GM21528 (cell line): ENCODE data around the gene CAMTA1.
"Not testable (repeated sequence)": the region's sequence is repeated elsewhere in the genome, so short reads cannot be mapped to it uniquely, and the experiment has no call there.

Experiments used
- ATAC-seq: cut with Tn5 transposase; IDR thresholded peaks from one replicate; pipeline ENCODE4 v1.9.1; 2021; ENCODE audit warnings: mild to moderate bottlenecking, moderate library complexity; ENCODE audit not compliant: unreplicated experiment, low FRiP score

Gene CAMTA1

DNA sequence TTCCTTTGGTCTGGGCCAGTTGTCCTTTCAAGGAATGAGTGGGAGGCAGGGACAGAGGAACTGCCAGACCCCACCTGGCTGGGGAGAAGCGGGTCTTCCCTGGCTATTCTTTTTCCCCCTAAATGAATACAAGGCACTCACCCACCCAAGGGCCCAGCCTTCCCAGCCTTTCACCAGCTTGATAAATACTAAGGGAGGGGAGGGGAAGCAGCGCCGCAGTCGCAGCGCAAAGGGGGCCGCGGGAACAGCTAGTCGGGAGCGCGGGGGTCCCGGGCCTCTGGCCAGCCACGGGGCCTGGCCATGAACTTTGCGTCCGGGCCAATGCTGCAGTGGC, 894.6 kb downstream of the CAMTA1 start:
- ATAC-seq, result no peak

DNA sequence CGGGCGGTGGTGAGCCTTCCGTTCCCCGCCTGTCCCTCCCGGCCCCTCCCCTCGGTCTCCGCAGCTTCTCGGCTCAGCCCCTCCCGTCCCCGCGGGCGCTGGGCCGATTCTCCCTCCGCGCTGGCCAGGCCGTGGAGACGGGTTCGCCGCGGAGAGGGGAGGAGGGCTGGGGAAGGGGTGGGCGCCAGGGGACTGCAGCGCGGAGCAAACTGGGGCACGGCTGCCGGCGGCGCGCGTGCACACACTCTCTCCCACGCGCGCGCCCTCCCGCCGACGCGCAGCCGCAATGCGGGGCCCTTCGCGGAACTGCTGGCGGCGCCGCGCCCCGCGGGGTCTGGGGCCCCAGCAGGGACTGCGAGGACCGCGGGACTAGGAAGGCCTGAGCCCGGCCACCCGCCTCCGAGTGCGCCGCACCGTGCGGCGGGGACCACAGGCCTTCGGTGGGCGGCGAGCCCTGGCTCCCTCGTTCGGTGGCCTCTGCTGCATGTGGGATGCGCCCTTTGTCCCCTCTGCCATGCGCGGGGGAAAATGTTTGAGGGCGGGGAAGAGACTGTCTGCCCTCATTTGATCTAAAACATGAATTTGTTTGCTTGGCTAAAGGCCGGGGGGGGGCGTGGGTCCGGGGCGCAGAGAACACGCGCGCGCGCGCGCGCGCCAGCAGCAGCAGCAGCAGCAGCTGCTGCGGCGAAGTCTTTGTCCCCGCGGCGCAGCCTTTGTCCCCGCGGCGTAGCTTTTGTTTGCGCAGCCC, 895.1 kb downstream of the CAMTA1 start:
- no peak for ATAC-seq

DNA sequence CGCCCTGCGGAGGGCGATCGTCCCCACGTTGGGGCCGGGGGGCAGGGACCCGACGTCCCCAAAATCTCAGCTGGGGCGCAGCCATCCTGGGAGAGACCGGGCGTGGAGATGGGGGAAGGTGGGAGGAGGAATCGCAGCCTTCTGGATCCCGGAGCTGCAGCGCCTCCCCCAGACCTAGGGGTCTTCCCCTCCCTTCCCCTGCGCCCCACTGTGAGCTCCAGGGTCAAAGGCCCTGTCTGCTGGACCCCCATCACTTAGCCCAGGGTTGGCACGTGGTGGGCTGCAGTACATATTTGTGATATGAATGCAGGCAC, 895.7 kb downstream of the CAMTA1 start:
- no peak for ATAC-seq

DNA sequence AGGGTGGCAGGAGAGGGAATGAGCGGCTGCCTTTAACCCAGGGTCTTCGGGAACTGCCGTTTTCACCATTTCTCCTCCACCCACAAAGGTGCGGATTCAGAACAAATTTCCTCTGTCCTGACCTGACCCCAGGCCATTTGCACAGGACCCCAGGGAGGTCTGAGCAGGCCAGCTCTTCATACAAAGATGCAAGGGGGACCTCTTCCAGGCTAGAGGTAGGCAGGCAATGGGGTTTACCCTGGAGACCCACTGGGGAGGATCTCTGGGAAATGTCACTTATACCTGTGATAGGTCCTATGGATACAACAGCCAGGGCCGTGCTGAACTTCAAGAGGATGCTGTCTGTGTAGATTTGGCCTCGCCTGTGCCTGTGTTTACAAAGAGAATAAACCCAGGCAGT, 896.1 kb downstream of the CAMTA1 start:
- ATAC-seq, result no peak

DNA sequence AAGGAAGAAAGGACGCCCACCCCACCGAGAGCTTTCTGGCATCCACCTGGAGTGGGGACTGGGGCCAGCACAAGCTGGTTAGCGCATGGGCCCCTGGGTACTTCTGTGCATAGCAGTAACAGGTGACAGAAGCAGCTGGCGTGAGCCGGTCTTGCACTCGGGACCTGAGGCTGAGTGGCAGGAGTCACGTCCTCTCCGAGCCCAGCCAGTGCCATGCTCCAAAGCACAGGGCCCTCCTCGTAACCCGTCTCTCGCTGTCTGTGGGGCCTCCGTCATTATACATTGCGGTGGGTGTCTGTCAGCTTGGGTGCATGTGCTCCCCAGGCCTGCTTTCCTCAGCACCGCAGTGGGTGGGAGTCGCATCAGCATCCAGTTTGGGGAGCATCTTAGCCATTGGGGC, 898.3 kb downstream of the CAMTA1 start:
- no peak for ATAC-seq

DNA sequence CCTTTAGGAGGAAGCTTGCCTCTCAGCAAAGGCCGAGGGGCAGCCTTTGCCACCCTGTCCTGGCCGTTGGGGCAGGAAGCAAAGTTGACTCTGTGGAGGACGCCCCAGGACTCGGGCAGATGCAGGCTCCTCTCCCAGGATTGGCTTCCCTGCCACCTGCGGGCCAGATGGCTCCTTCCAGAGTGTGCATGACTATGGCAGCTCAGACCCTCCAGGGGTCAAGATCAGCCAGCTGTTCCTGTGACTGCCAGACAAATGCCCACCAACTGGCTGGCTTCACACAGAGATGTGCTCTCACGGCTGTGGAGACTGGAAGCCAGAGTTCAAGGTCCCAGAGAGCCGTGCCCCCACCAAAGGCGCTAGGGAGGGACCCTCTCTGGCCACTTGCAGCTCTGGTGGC, 898.9 kb downstream of the CAMTA1 start:
- ATAC-seq, result no peak

DNA sequence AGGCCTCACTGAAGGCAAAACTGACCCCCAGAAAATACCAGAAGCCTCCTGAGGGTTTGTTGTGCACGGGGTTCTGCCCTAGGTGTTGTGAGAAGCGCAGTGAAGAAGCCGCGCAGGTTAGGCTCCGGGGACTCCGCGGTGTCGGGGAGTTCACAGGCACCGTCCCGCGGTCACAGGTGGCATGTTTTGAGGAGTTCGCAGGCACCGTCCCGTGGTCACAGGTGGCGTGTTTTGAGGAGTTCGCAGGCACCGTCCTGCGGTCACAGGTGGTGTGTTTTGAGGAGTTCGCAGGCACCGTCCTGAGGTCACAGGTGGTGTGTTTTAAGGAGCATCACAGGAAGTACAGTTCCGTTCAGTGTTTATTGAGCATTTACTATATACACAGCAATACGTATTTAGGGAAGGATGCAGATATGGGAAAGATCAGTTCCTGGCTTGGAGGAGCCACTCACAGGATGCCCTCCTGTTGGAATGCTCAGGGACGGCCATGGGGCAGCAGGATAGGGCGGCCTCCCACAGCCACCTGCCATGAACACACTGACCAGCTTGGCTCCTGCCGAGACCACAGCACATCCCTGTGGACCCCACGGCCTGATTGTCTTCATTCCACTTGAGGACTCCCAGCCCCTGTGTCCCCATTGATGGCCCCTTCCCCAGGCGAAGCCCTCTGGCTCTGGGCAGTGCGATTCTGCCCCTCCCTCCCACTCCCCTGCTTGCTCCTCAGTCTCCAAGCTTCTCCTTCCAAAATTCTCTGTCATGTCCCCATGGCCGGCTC, 899.8 kb downstream of the CAMTA1 start:
- no peak for ATAC-seq

DNA sequence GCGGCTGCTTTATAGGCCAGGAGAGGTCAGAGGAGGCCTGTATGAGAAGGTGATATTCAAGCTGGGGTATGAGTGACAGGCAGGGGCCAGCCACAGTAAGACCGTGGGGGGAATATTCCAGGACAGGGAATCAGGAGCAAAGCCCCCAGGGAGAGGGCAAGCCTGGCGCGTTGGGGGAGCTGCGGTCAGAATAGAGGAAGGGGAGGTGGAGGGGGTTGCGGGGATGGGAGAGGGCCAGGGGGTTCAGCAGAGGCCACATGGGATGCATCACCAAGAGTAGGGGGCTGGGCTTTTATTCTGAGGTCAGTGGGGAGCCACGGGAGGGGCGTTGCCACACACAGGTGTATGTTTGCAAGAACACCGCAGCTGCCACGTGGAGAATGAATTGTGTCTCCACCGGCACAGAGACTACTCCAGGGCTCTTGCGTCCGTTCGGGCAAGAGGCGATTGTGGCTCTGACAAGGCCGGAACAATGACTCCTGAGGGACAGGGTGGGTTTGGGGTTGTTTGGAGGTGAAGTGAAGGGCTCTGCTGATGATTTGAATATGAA, 901.1 kb downstream of the CAMTA1 start:
- ATAC-seq, result no peak

DNA sequence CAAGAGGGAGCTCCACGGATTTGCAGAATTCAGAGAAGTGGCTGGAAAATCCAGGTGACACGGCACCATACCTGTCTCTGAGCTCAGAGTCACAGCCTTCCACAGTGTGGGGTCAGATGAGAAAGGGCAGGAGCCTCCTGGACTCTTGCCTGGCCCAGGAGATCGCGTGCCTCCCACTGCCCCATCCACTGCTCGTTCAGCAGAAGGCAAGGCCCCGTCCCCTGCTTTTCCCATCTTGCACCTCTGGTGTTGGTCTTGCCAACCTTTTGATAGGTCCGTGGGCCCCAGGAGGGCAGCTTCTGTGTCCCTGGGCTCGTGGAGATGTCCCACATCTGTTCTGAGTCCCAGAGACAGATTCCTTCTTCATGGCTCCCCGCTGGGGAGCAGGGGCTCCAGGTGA, 902.2 kb downstream of the CAMTA1 start:
- ATAC-seq, result no peak

DNA sequence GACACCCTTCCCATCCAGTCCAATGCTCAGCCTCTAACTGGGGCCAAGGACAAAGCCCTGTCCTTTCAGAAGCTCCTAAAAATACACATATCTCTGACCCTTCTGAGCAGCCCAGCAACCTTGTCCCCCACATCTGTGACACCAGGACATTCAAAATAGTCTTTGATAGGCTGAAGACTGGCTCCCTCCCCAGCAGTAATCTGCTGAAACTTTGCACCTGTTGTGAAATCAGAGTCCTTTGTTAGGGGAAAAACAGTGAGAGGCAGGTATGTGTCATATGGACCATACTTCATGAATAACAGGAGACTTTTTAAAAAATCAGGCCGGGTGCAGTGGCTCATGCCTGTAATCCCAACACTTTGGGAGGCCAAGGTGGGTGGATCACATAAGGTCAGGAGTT, 903.4 kb downstream of the CAMTA1 start:
- ATAC-seq, result no peak

DNA sequence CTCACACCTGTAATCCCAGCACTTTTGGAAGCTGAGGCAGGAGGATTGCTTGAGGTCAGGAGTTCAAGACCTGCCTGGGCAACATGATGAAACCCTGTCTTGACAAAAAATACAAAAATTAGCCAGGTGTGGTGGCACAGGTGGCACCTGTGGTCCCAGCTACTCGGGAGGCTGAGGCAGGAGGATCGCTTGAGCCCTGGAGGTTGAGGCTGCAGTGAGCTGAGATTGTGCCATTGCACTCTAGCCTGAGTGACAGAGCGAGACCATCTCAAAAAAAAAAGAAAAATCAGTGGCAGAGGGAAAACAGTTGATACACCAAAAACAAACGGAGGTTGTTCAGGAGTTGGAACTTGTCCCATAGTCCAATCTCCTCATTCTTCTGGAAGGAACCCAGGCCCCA, 904.1 kb downstream of the CAMTA1 start:
- not testable (repeated sequence) for ATAC-seq

DNA sequence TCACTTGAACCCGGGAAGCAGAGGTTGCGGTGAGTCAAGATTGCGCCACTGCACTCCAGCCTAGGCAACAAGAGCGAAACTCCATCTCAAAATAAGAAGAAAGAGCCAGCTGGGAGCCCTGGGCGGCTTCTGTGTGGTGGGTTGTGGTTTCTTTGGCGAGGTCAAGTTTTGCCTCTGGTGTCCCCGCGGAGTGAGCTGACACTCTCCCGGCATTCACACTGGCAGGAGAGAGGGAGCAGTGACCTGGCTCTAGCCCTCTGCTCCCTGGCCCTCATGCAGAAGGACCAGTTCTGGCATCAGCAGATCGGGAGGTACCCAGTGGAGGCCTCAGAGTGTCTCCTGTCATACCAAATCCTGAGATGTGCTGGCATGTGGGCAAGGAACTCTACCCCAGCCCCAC, 904.8 kb downstream of the CAMTA1 start:
- no peak for ATAC-seq

DNA sequence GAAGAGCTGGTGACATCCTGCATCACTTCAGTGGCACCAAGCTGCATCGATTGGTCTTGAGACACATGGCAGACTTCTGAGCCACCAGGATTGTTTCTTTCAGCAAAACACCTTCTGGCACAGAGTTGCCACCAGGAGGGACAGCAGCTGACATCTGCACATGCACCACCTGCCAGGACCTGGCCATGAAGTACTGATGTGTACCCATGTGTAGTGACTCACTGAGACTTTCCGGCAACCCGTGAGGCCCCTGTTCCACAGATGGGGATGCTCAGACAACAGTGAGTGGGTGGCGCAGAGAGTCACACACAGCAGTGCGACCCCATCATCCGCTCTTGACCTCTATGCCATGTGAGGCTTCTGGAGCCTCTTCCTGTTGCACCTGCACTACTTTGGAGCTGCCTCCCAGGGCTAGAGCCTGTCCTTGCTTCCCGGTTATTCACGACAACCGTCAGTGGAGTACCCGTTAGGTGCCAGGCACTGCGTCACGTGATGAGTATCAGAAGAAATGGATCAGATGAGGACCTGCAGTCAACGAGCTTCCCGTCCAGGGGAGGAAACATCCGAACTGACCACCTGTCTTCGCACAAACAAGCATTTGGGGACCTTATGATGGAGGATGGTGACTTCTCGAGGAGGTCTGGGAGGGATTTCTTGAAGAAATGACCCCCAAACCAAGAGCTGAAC, 905.4 kb downstream of the CAMTA1 start:
- no peak for ATAC-seq

DNA sequence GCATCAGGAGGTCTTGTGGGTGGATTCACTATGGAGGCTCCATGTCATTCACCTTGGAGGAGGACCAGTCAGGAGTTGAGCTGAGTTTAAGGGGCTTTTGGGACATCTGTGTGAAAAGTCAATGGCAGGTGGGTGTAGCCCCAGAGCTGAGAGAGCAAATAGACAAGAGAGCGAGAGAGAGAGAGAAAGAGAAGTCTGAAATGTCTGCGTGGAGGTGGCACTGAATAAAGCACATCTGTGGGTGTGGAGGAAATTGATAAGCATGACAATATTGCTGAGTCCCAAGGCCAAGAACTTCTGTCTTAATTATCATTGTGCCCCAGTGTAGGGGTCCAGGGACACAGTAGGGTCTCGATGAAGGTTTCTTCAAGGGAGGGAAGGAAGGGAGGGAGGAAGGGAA, 906.3 kb downstream of the CAMTA1 start:
- ATAC-seq, result no peak

DNA sequence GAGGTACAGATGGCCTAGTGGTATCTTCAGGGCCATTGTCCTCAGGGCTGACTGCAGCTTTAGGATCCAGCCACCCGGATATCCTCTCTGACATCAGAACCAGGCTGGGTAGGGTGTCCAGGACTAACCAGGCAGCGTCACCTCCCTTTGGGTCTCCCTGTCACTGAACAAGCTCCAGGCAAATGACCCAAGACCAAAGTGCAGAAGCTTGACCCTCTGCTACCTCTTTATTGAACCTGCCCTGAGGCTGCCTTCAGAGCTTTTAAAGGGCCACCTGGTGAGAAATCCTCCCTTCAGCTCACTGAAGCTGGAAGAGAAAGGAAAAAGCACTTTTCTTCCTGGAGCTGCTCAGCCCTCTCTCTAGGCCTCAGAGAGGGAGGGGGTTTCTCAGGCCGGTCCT, 906.8 kb downstream of the CAMTA1 start:
- no peak for ATAC-seq

DNA sequence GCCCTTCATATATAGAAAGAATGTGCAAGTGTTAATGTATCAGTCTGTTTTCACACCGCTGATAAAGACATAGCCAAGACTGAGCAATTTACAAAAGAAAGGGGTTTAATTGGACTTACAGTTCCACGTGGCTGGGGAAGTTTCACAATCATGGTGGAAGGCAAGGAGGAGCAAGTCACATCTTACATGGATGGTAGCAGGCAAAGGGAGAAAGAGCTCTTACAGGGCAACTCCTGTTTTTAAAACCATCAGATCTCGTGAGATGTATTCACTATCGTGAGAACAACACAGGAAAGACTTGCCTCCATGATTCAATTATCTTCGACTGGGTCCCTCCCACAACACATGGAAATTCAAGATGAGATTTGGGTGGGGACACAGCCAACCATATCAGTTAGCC, 907.8 kb downstream of the CAMTA1 start:
- not testable (repeated sequence) for ATAC-seq

DNA sequence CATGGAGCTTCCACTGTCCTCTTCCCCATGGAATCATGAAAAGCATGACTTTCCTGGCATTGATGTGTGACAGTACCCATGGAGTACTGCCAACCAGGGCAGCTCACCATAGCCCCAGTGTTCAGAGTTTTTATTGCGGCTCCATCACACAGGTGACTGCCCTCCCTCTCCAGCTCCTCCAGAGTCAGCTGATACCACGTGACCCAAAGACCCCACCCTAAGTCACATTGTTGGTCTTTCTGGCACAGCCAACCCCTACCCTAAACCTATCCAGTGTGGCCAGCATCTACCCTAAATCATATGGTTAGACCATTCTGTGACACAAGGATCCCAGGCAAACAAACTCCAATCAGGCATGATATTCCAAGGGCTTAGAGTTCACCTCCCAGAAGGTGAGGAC, 908.4 kb downstream of the CAMTA1 start:
- no peak for ATAC-seq

DNA sequence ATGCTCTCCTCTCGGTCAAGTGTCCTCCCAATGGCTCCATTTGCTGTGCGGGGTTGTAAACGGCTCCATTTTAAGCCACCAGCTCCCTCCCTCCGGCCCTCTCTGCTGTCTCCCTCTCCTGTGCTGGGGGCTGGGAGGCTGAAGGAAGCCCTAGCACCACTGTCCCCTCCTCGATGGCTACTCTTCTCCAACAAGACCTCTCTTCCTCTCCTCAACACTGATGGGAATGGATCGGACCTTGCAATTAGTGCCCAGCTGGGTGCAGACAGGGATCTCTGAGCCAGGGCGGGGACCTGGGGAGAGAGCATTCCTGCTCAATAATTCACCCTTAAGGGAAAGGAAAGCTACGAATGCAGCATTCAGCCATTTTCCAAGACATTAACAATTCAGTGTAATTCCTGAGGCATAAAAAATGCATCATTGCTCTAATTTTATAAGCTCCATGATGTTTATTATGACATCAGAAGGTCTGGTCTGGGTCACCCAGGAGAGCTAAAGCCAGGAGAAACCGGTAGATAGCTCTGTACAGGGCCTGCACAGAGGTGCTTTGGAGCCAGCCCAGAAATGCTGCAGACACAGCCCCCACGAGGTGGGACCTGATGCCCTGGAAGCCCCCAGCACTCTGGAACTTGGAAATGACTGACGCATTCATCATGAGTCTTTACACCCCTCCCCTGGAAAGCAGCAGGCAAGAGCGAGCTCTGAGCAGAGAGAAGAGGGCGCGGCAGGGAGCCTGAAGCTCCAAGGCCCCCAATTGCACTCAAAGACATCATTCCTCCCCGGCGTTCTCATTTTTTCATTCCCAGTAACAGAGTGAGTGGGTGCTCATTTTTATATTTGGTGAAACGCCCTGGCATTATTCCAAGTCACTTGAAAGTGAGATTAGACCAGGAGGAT, 909.6 kb downstream of the CAMTA1 start:
- no peak for ATAC-seq

DNA sequence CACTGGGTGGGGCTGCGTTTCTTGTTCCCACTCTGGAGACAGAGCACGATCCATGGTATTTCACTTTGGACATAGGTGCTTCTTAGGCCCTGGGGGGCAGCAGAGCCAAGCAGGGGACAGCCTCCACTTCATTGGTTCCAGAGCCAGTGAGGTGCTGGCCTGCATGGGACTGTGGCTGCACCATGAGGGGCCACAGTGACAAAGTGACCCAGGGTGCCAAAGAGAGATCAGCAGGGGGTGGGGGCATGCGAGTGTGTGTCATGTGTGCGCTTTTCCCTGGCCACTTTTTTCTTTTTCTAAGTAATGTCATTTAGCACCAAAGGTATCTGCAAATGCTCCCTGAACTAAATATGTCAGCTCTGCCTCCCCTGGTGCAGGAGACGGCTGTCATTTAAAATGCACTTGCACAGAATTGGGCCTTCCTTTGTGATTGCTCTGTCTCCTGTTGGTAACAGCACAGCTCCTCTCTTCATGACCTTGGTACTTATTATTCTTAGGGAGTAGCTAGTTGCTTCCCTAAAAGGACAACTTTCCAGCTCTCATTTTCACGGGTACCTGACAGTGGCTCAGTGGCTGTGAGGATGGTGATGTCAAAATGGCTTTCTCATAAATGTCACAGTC, 910.4 kb downstream of the CAMTA1 start:
- ATAC-seq, result no peak

DNA sequence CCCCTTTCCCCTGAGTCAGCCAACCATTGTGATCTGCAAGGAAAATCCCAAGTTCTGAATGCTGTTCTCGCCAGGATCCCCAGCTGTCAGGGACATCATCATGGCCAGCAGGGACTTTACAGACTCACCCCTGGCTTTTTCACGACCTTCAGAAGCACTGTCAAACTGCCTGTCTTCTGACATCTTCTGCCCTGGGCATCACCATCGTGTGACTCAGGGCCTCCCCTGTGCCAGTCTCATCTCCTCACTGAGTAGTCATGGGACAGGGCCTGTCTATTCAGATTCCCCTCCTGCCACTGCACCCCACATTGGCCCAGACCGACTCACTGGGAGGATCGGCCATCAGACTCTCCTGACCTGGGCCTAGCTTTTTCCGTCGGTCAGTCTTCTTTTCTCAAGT, 913.4 kb downstream of the CAMTA1 start:
- ATAC-seq, result no peak
